ENCODE data around the gene ERC2.

ERC2 gene

DNA sequence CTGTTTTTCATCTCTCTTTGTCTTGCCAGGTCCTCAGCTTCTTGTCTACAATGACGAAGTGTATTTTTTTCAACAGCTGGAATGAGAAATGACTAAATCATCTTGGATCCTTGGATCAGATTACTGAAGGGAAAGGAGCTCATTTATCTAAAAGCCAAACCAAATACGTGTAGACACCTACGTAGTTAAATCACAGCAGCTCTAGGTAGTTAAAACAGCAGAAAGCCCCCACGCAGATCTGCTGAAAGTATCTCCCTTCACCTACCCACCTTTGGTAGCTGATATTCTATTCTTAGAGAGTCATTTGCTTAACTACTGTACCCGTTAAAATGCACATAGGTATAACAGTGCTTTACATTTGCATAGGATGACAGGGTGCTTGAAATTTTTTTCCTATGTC, 875.7 kb downstream of the ERC2 start:
- DNase-seq (ENCODE audit: low read depth, low spot score): no peak

DNA sequence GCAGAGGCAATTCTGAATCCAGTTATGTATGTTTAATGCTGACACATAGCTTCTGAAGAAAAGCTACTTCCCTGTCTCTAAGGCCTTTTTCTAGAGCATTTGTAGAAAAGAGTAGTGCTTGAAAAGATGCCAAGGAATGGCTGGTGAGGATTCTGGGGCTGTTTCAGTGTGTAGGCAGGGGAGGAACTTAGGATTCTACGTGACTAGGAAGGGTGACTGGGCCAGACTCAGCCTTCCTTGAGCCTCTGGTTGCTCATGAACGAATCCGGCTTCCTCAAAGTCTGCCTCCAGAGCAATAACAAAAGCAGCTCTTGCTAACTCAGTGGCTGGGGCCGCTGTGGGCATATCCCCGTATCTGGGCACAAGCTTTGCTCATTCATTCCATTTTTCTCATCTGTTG, 876.4 kb downstream of the ERC2 start:
- DNase-seq (ENCODE audit: low read depth, low spot score): no peak

DNA sequence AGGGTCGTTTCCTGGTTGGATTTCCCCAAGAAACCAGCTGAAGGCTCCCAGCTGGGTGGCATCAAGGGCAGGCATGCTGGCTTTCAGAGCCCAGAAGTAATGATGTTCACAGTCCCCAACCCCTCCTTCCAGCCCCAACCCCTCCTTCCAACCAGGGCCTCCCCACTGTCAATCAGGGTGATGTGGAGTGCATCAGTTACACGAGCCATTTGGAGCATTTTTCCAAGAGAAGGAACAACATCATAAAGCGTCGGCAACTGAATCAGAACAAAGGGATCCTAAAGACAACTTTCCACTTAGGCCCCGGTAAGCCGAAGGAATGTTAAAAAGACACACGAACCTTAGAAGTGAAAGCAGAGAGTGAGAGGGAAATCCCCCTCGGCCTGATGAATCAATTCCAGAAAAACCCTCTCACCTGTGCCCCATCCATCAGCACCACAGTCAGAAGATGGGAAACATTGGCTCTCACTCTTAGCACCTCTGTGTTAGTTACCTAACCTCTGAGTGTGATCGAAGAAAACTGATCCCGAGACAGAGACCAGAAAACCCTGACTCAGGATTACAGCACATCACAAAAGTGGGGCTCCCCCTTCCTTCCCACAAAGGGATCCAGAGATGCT, 880.0 kb downstream of the ERC2 start:
- no peak for DNase-seq (ENCODE audit: low read depth, low spot score)

DNA sequence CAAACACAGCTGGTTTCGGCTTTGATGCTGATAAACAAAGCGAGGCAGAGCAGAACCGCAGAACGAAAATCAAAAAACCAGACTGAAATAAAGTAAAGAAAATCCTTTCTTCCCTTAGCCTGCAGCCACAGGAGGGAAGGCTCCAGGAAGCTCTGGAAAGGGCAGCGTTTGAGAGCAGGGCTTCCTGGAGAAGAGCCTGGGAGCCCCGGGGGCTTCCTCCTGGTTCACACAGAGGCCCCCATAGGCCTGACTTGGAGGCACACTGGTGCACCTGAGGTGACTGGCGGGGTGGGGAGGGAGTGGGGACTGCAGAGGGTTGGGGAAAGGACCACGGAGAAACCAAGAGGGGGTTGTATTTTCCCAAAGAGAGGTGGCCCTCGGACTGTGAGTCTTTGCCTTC, 882.4 kb downstream of the ERC2 start:
- no peak for DNase-seq (ENCODE audit: low read depth, low spot score)

DNA sequence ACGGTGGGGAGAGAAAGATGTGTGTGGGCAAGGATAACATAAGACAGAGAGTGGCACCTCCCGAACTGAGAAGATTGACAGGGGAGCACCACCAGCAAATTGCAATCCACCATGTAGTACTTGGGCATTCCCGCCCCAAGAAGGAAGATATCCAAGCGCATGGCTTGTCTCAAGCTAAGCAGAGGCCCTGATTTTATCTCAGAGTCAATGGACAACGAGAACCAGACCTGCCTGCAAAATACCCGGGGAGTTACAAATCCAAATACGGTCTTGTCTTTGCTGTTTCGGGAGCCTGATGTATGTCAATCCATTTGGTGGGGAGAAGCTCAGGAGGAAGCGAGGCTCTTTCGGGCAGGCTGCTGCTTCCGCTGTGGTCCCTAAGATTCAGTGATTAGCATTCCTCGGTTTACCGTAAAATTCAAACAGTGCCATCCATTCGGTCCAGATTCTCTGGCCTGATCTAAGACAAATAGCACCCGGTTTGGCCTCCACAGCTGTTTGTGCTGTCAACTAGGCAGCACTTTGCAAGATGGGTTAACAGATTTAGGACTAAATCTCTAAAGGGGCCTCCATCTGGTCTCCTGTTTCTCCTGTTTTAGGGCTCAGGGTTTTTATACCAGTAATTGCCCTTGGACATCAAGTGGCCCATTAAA, 883.4 kb downstream of the ERC2 start:
- DNase-seq (ENCODE audit: low read depth, low spot score): no peak

DNA sequence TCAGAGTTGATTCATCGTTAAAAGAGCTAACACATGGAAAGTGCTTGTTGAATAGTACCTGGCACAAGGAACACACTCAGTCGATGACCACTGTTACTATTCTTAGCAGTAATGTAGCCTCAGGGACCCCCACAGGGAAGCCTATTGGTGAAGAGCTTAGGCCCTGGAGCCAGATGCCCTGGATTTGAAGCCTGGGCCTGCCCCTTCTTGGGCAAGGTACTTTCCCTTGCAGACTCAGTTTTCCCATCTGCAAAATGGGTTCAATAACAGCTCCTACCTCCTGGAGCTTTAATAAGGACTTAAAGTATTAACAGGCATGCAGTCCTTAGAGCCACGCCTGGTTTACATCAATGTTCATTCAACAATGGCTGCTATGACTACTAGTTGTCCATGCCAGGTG, 884.2 kb downstream of the ERC2 start:
- no peak for DNase-seq (ENCODE audit: low read depth, low spot score)

DNA sequence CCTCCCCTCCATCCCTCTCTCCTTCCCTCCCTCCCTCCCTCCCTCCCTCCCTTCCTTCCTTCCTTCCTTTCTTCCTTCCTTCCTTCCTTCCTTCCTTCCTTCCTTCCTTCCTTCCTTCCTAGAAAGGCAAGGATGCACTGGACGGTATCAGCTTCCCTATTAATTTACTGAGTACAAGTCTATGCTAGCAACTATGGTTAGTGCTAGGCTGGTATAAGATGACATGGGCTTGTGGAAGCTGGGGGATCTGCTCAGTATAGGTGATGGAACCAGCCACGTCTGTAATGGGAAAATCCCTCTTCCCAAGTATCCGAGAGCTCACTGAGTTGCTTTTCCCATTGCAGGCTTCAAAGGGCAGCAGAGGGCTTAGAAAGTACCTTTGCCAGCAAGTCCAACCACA, 884.8 kb downstream of the ERC2 start:
- DNase-seq (ENCODE audit: low read depth, low spot score): no peak

DNA sequence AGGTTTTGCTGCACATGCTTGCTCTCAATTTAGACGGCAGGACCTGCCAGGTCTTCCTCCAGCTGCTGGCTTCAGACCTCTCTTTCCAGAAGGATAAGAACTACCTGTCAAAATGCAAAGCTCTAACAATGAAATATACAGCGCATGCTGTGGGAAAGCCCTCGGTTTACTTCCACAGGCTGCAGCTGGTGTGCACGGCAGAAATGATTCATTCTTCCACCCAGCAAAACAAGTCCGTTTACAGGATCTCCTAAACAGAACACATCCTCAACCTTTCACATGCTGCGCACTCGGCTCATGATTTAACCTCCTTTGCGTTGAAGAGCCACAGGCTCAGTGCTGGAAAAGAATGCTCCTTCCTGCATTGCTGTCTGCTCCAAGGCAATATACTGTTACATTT, 888.8 kb downstream of the ERC2 start:
- DNase-seq (ENCODE audit: low read depth, low spot score): no peak

DNA sequence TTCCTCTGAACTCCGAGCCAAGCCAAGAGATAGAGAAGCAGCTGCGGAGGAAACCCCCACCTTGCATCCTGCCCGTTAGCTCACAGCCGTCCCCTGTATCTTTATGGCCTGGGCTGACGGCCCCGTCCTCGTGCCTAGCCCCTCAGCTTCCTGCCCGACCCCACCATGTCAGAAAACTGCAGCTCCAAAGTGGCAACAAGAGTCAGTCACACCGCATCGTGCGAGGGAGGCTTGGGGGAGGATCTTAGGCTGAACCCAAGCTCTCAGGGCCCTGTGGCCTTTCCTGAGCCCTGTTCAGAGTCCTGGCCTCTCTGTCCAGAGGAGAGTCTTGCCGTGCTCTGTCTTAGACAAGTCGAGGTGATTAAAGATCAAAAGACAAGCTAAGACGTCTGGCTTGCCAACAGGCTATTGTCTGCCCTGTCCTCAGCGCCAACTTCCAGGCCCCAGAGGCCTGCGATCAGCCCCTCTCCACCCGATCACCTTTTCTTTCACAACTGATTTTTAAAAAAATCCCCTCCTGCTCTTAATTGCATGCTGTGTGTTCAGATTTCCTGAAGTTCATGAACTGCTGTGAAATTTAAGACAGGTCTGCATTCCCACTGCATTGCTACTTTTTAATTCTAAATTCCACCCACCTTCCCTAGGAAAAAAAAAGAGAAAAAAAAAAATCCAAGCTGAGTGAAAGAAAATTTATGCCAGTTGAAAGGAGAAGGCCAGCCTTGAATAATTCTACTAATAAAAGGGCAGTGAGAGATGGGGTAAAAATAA, 891.5 kb downstream of the ERC2 start:
- DNase-seq (ENCODE audit: low read depth, low spot score): no peak

DNA sequence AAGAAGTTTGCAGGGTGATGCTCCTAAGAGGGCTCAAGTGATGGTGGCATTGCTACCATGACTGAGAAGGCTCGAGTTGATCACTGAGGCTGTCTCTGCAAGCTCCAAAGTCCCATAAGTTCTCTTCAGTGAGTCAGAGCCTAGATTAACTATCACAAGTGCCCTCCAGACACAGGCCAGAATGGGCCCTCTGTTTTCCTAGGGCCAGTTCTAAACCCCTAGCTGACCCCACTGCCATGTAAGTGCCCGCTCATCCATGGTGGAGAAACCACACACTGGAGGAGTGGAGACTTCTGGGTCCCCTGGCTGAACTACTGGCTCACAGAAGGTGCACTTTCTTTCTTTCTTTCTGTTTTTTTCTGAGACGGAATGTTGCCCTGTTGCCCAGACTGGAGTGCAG, 893.6 kb downstream of the ERC2 start:
- DNase-seq (ENCODE audit: low read depth, low spot score): no peak

DNA sequence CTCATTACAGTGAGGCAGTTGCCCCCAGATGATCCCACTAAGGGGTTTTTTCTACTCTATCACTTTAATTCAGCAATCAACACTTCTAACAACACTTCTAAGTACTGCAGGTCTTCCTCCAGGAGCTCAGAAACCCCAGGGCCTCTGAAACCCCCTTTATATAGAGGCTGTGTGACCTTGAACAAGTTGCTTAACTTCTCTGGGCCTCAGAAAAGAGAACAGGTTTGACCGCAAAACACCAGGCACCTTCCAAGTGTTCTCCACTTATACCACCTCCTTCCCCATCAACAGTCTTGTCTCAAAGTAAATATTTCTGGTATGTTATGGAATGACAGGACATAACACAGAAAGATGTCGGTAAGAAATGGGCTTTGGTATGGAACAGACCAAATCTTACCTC, 895.5 kb downstream of the ERC2 start:
- DNase-seq (ENCODE audit: low read depth, low spot score): no peak

DNA sequence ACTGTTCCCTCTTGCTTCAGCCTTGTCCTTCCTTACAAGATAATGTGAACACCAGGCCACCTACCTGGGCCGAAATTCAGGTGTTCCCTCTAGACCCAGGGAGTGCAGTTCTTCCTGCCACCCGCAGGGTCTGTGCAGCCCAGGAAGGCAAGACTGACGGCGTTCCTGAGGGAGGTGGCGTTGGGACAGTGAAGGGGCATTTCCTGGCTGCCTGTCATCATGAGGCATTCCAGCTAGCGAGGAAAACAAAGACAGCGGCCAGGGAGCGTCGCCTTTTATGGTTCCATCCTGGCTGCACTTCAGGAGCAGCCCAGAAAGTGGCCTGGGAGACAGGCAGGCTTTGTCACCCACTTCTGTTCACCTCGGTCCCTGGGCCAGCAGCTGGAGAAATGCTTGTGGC, 896.4 kb downstream of the ERC2 start:
- no peak for DNase-seq (ENCODE audit: low read depth, low spot score)

DNA sequence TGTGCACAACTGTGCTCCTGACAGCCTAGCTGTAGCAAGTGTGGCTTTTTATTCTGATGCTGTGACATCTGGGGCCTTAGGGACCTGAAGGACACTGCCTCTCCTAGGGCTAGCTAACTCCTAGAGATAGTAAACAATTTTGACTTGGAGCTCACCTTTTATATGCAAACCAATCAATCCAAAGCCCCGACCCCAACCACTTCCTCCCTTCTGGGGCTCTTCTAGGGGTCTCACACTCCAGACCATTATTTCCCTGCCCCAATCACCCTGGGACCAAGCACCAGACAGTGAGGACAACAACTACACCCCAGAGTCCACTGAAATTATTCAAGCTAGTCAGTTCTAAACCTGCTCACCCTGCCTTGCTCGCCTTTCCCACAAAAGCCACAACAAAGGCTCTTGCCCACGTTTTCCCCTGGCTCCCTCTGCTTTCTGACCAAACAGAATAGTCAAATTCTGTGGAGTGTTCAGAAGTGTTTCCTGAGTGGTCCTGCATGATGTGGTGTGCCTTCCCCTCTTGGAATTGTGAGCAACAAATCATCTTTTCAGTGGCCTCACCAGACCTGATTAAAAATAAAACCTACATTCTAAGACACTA, 897.0 kb downstream of the ERC2 start:
- no peak for DNase-seq (ENCODE audit: low read depth, low spot score)

DNA sequence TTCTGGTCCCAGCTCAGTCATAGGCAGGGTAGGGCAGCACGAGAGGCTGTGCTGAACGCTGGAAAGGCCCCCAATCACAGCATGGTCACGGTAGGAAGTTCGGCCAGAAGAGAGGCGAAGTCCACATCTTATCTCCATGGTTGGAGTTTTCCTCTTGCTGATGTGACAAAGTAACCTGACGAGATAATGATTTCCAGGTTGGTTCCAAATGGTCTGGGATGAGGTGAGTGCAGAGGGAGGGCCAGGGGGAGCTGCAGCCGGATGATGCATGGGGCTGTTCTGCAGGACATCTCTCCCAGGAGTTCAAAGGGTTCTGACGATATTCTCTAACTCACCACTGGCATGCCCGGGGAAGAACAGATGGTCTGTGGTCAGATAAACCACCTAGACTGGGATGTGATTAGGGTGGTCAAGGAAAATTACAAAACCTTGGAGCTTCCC, 898.0 kb downstream of the ERC2 start:
- DNase-seq (ENCODE audit: low read depth, low spot score): no peak

DNA sequence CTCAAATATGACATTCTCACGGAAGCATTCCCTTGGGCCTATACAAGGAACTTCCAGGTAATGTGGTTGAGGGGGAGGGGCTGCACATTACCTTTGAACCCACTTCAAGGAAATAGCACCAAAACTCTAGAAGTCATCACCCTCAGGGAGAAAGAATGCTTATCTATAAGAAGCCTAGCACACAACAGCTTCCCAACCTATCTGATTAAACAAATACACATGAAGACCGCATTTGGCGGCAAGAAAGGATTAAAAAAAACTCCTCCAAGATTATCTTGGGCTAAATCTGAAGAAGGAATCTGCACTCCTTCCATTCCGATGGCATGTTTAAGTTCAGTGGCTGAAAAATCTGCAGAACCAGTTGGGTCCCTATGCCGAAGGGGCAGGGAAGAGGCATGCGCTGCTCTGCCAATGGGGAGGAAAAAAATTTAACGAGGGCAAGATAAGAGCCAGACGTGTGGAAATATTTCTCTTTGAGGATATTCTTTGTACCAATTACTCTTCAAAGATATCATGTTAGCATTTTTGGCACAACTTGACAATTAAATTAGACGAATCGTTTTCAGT, 899.2 kb downstream of the ERC2 start:
- no peak for DNase-seq (ENCODE audit: low read depth, low spot score)

DNA sequence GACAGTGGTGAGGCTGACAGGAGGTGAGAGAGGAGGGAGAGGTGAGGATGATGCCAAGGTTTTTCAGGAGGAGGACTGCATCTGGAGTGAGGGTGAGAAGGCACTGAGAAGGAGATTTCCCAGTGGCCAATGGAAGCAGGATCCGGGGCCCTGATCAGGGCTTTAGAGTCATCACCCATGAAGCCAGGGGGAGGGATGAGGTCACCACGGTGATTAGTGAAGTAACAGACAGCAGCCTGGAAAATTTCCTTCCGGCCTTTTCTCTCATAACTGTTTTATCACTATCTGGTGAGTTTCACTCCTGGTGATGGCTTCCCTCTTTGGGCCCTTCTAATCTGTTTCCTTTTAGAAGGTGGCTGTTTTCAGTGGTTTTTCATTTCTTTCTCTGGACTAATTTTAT, 900.7 kb downstream of the ERC2 start:
- no peak for DNase-seq (ENCODE audit: low read depth, low spot score)

DNA sequence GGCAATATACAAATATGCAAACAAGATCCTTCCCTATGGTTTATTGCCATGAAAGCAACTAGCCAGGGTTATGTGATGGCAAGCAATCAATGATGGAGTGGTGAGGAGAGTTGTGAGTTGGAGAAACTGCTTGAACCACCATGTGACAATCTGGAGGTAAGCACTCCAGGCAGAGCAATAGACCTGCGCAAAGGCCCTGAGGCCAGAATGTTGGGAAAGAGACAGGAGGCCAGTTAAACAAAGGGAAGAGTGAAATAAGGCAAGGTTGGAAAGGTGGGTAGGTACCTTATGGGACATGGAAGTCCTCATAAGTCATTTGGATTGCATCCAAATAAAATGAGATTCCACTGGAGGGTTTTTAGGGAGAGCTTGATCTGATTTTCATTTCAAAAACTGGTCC, 901.1 kb downstream of the ERC2 start:
- DNase-seq (ENCODE audit: low read depth, low spot score): no peak

DNA sequence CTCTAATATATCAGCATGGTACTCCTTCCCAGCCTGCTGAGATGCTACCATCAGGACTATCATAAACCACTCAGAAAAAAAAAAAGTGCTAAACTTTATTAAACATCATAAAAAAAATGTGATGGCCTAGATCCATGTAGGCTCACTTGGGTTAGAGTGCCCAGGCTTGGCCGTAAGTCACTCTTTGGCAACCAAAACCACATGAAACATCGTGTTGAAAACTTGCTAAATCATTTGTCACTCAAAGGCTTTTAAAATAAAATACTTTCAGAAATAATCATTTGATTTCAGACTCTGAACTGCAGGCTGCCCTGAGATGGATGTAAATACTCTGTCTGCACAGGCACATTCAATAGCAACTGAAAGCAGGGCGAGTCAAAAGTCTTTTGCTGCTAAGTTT, 902.7 kb downstream of the ERC2 start:
- no peak for DNase-seq (ENCODE audit: low read depth, low spot score)

DNA sequence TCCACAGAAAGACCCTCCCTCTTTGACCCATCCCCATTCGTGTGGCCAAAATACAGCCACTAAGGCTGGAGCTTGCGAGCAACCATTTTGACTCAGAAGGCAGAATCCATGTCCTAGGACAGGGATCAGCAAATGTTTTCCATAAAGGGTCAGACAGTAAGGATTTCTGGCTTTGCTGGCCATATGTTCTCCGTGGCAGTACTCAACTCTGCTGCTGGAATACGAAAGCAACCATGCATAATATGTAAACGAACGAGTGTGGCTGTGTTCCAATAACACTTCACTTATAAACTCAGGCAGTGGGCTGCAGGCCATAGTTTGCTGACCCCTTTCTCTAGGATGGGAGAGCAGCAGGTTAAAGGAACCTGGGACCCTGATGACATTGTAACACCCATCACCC, 903.5 kb downstream of the ERC2 start:
- DNase-seq (ENCODE audit: low read depth, low spot score): no peak

DNA sequence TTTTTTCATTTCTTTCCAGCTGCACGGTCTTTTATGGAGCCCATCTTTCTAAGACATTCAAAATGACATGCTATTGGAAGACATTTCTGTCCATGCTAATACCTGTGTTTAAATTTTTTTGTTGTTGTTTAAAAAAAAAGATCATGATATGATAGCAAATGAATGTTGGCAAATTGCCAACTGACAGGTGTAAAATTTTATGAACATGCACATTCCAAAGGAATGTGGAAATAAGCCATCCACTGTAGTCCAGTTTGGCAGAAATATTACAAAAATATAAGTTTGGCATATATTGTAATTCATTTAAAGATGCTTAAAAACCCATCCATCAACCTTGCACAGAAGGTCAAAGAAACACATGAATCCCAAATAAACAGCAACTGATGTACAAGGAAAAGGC, 905.6 kb downstream of the ERC2 start:
- DNase-seq (ENCODE audit: low read depth, low spot score): no peak

DNA sequence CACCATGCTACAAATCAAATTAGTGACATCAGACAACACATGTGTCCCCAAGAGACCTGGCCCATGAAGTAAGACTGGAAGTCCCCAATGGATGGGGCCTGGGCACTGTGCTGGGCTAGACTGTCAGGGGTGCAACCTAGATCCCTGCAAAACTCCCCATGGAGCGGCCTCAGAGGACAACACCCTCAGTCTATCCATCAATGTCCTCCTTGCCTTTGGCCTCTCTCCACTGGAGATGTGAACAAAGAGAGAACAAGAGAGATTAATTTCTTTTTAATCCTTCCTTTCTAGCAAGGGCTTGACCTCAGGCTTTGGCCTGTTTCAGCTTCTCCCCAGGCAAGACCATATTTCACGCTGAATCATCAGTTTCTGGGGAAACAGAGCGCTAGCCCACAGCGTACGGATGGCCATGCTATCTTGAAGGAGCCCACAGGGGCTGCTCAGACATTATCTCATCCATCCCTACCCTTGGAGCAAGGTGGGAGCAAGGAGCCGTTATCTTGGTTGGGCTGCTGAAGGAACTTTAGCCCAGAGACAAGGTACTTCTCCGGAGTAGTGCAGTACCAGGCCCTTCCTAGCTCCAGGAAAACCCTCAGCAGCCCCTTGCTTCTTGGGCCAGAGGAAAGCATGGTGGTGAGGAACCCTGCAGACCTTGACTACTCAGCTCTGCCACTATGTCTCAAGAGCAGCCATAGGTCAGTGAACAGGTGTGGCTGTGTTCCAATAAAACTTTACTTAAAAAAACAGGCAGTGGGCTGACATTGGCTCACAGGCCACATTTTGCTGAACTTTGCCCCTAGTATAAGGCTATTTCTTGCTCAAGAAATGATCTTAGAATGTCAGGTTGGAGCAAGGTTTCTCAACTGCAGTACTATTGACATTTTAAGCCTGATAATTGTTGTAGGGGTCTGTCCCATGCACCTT, 908.5 kb downstream of the ERC2 start:
- no peak for DNase-seq (ENCODE audit: low read depth, low spot score)
